WTC11 (cell line): ENCODE data around the gene TLE3. TPM values are rescaled to one million over a fixed set of nuclear protein-coding genes. Genes with fewer than 3 reads are reported as not detected.

Experiments
- ATAC-seq: fragments of 200-7000 bp; cut with Tn5 transposase; 2 replicates; pipeline ENCODE4 v1.10.0; 2021; ENCODE audit warnings: mild to moderate bottlenecking, moderate library complexity
- CTCF ChIA-PET: fragments of 300-600 bp; sonication (Branson Sonifier 250); formaldehyde crosslinking; loops from one replicate; lab custom pipeline; 2021; ENCODE audit warnings: antibody characterized with exemption; lab: Charles Lee
- POLR2A ChIA-PET: fragments of 350-600 bp; sonication (Branson Sonifier 250); formaldehyde crosslinking; loops from one replicate; lab custom pipeline; 2021; ENCODE audit warnings: antibody characterized with exemption; lab: Charles Lee
- DNase-seq: peaks from one replicate; pipeline ENCODE4 v3.0.0; 2021; ENCODE audit warnings: low spot score
- H3K27ac Mint-ChIP-seq: 2 replicates; pipeline ENCODE4 v1.8.0; 2021; ENCODE audit warnings: mixed read lengths
- H3K27me3 Mint-ChIP-seq: 2 replicates; pipeline ENCODE4 v1.8.0; 2021; ENCODE audit warnings: low read depth, mild to moderate bottlenecking, moderate library complexity, mixed read lengths
- H3K36me3 Mint-ChIP-seq: 2 replicates; pipeline ENCODE4 v1.8.0; 2021; ENCODE audit warnings: mixed read lengths
- H3K4me1 Mint-ChIP-seq: 2 replicates; pipeline ENCODE4 v1.8.0; 2022; ENCODE audit warnings: mixed read lengths
- H3K4me3 Mint-ChIP-seq: 2 replicates; pipeline ENCODE4 v1.8.0; 2021; ENCODE audit warnings: mild to moderate bottlenecking, moderate library complexity, mixed read lengths
- H3K9me3 Mint-ChIP-seq: 2 replicates; pipeline ENCODE4 v1.8.0; 2021; ENCODE audit warnings: mixed read lengths
- AFF4 ChIP-seq: sonication (generic); formaldehyde crosslinking; IDR thresholded peaks from 2 replicates; pipeline ENCODE4 v1.8.1; 2023; ENCODE audit warnings: mild to moderate bottlenecking, missing genetic modification reagents, borderline replicate concordance
- ATF1 ChIP-seq: sonication (generic); formaldehyde crosslinking; IDR thresholded peaks from 2 replicates; pipeline ENCODE4 v1.8.1; 2023; ENCODE audit warnings: mild to moderate bottlenecking, moderate library complexity, missing genetic modification reagents
- CBFB ChIP-seq: sonication (generic); formaldehyde crosslinking; IDR thresholded peaks from 2 replicates; pipeline ENCODE4 v1.8.1; 2022; ENCODE audit warnings: mild to moderate bottlenecking, low read depth, missing genetic modification reagents
- EMX1 ChIP-seq: fragments of 250-450 bp; sonication (Bioruptor Pico); IDR thresholded peaks from 2 replicates; pipeline ENCODE4 v1.8.0; 2021; ENCODE audit warnings: mild to moderate bottlenecking
- FOXJ3 ChIP-seq: sonication (generic); formaldehyde crosslinking; IDR thresholded peaks from 2 replicates; pipeline ENCODE4 v1.9.0; 2021; ENCODE audit warnings: missing genetic modification reagents, mild to moderate bottlenecking, borderline replicate concordance
- FOXP1 ChIP-seq: sonication (generic); formaldehyde crosslinking; IDR thresholded peaks from 2 replicates; pipeline ENCODE4 v1.8.0; 2022; ENCODE audit warnings: missing genetic modification reagents, mild to moderate bottlenecking, moderate library complexity, borderline replicate concordance
- GABPB1 ChIP-seq: sonication (generic); formaldehyde crosslinking; IDR thresholded peaks from 2 replicates; pipeline ENCODE4 v1.8.1; 2023; ENCODE audit warnings: mild to moderate bottlenecking, missing genetic modification reagents
- JUN ChIP-seq: sonication (generic); formaldehyde crosslinking; IDR thresholded peaks from 2 replicates; pipeline ENCODE4 v1.8.0; 2023; ENCODE audit warnings: mild to moderate bottlenecking, missing genetic modification reagents
- MYBL2 ChIP-seq: sonication (generic); formaldehyde crosslinking; IDR thresholded peaks from 2 replicates; pipeline ENCODE4 v1.8.1; 2023; ENCODE audit warnings: mild to moderate bottlenecking, moderate library complexity, missing genetic modification reagents
- RORB ChIP-seq: fragments of 250-450 bp; sonication (Bioruptor Pico); IDR thresholded peaks from 2 replicates; pipeline ENCODE4 v1.9.0; 2021; ENCODE audit warnings: mild to moderate bottlenecking
- SOX15 ChIP-seq: fragments of 250-450 bp; sonication (Bioruptor Pico); IDR thresholded peaks from 2 replicates; pipeline ENCODE4 v1.9.0; 2021; ENCODE audit warnings: mild to moderate bottlenecking
- USF2 ChIP-seq: sonication (generic); formaldehyde crosslinking; IDR thresholded peaks from 2 replicates; pipeline ENCODE4 v1.8.1; 2023; ENCODE audit warnings: mild to moderate bottlenecking, missing genetic modification reagents, moderate library complexity
- ZNF263 ChIP-seq: sonication (generic); formaldehyde crosslinking; IDR thresholded peaks from 2 replicates; pipeline ENCODE4 v1.8.1; 2022; ENCODE audit warnings: low read depth, mild to moderate bottlenecking, moderate library complexity, missing genetic modification reagents
- total RNA-seq: library from RNA; stranded (reverse); gene quantifications from 3 replicates; pipeline ENCODE4 v1.2.3, GENCODE V29; 2021
- TF ChIP-seq, protein P1 (sequence below): sonication (generic); formaldehyde crosslinking; IDR thresholded peaks from 2 replicates; pipeline ENCODE4 v1.8.1; 2022; ENCODE audit warnings: mild to moderate bottlenecking, moderate library complexity, missing genetic modification reagents
- TF ChIP-seq, protein P2 (sequence below): sonication (generic); formaldehyde crosslinking; conservative IDR thresholded peaks from 2 replicates; pipeline ENCODE4 v1.8.1; 2022; ENCODE audit warnings: mild to moderate bottlenecking, missing genetic modification reagents
- TF ChIP-seq, protein P3 (sequence below): sonication (generic); formaldehyde crosslinking; IDR thresholded peaks from 2 replicates; pipeline ENCODE4 v1.8.1; 2023; ENCODE audit warnings: mild to moderate bottlenecking, missing genetic modification reagents
- TF ChIP-seq, protein P4 (sequence below): sonication (generic); formaldehyde crosslinking; IDR thresholded peaks from 2 replicates; pipeline ENCODE4 v1.8.1; 2023; ENCODE audit warnings: mild to moderate bottlenecking, moderate library complexity, missing genetic modification reagents

TLE3 gene
- total RNA-seq, 1 experiment from 2014 or later = 78.7 TPM

GRCh38 chr15:70088455-70088854 lies 9.3 kb downstream of the TLE3 start:
- TF ChIP-seq ATF1 (CRISPR knock-in tag) = no peak
- TF ChIP-seq FOXJ3 = no peak
- TF ChIP-seq RORB (CRISPR knock-in tag) = no peak
- TF ChIP-seq ZNF263 (CRISPR knock-in tag) = no peak
- TF ChIP-seq FOXP1 (CRISPR knock-in tag) = no peak
- TF ChIP-seq, all 79 proteins: peak for 0
- DNase-seq = no peak
- no peak for ATAC-seq
- no peak overlapping the region for H3K27ac Mint-ChIP-seq
- ChIA-PET POLR2A (interaction anchor here (0.6 to 0.9 kb wide), 2 partner anchors 10 to 22 kb away, joined by 3 read pairs; partner anchors contain the start of gene TLE3), CTCF (no interaction called here)
- H3K4me3 Mint-ChIP-seq = 0 out of 2 replicates have a peak overlapping the region, but pooled peaks have one; percentile 8
- peaks cover 96% of the 10 kb centered on the region for H3K4me1 Mint-ChIP-seq
- peaks cover 37% of the 10 kb centered on the region for H3K36me3 Mint-ChIP-seq
- H3K27me3 Mint-ChIP-seq = peaks cover 14% of the 10 kb centered on the region
- H3K9me3 Mint-ChIP-seq = no peaks in the 10 kb centered on the region

DNA sequence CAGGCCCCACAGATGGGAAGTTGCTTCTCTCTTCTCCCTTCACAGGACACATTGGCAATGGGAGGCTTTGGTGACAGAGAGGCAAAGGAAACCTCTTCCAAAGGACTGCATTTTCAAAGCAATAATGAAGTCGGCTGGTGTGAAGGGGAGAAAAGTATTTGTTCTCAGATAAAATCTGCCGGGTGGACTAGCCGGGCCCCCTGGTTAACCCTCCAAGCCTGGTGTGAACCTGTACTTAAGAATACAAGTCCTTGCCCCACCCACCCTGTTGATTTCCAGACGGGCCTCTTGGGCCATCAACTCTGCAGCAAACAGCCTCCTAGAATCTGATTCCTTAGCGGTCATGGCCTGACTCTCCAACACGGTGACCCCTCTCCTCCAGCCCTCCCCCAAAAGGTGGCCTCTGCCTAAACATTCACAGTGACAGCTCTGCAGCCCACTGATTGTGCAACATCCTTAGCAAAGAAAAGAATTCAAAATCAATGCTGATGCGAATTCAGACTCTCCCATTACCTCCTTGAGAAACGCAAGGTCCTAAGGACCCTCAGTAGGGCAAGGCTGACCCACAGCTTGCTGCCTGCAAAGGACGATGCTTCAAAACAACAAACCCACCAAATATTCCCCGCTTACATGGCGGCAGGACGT lies 9.9 kb downstream of the TLE3 start:
- peaks cover 95% of the 10 kb centered on the region for H3K4me1 Mint-ChIP-seq
- TF ChIP-seq, protein P1, sequence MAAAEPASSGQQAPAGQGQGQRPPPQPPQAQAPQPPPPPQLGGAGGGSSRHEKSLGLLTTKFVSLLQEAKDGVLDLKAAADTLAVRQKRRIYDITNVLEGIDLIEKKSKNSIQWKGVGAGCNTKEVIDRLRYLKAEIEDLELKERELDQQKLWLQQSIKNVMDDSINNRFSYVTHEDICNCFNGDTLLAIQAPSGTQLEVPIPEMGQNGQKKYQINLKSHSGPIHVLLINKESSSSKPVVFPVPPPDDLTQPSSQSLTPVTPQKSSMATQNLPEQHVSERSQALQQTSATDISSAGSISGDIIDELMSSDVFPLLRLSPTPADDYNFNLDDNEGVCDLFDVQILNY (CRISPR knock-in tag) = no peak
- TF ChIP-seq, protein P2, sequence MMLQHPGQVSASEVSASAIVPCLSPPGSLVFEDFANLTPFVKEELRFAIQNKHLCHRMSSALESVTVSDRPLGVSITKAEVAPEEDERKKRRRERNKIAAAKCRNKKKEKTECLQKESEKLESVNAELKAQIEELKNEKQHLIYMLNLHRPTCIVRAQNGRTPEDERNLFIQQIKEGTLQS (CRISPR knock-in tag) = no peak
- TF ChIP-seq, protein P3, sequence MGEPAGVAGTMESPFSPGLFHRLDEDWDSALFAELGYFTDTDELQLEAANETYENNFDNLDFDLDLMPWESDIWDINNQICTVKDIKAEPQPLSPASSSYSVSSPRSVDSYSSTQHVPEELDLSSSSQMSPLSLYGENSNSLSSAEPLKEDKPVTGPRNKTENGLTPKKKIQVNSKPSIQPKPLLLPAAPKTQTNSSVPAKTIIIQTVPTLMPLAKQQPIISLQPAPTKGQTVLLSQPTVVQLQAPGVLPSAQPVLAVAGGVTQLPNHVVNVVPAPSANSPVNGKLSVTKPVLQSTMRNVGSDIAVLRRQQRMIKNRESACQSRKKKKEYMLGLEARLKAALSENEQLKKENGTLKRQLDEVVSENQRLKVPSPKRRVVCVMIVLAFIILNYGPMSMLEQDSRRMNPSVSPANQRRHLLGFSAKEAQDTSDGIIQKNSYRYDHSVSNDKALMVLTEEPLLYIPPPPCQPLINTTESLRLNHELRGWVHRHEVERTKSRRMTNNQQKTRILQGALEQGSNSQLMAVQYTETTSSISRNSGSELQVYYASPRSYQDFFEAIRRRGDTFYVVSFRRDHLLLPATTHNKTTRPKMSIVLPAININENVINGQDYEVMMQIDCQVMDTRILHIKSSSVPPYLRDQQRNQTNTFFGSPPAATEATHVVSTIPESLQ (CRISPR knock-in tag) = no peak
- TF ChIP-seq CBFB = no peak
- no peak for TF ChIP-seq MYBL2 (CRISPR knock-in tag)
- no peak for TF ChIP-seq SOX15 (CRISPR knock-in tag)
- TF ChIP-seq JUN (CRISPR knock-in tag) = no peak
- no peak for TF ChIP-seq AFF4 (CRISPR knock-in tag)
- no peak for TF ChIP-seq EMX1 (CRISPR knock-in tag)
- TF ChIP-seq GABPB1 (CRISPR knock-in tag) = no peak
- TF ChIP-seq, protein P4, sequence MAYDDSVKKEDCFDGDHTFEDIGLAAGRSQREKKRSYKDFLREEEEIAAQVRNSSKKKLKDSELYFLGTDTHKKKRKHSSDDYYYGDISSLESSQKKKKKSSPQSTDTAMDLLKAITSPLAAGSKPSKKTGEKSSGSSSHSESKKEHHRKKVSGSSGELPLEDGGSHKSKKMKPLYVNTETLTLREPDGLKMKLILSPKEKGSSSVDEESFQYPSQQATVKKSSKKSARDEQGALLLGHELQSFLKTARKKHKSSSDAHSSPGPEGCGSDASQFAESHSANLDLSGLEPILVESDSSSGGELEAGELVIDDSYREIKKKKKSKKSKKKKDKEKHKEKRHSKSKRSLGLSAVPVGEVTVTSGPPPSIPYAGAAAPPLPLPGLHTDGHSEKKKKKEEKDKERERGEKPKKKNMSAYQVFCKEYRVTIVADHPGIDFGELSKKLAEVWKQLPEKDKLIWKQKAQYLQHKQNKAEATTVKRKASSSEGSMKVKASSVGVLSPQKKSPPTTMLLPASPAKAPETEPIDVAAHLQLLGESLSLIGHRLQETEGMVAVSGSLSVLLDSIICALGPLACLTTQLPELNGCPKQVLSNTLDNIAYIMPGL = no peak
- no peak for TF ChIP-seq USF2 (CRISPR knock-in tag)
- TF ChIP-seq, all 79 proteins: peak for 0
- no peak overlapping the region; the same call in 1 of the 2 replicates for H3K27ac Mint-ChIP-seq
- ATAC-seq (no peak), DNase-seq (no peak)
- POLR2A ChIA-PET = interaction anchor here (0.6 kb wide), 1 partner anchor 21 kb away, joined by 3 read pairs; no protein-coding TSS in a partner anchor
- CTCF ChIA-PET = no interaction called here
- H3K4me3 Mint-ChIP-seq = no peak overlapping the region
- H3K36me3 Mint-ChIP-seq = peaks cover 34% of the 10 kb centered on the region
- H3K27me3 Mint-ChIP-seq = peaks cover 11% of the 10 kb centered on the region
- no peaks in the 10 kb centered on the region for H3K9me3 Mint-ChIP-seq
